Amniotic stem cell (primary cell): ENCODE measurements around the gene TEDC1.

Experiments
- DNase-seq: peaks from one replicate; lab custom pipeline; 2025; lab: John Stamatoyannopoulos, UW

The TEDC1 gene

DNA sequence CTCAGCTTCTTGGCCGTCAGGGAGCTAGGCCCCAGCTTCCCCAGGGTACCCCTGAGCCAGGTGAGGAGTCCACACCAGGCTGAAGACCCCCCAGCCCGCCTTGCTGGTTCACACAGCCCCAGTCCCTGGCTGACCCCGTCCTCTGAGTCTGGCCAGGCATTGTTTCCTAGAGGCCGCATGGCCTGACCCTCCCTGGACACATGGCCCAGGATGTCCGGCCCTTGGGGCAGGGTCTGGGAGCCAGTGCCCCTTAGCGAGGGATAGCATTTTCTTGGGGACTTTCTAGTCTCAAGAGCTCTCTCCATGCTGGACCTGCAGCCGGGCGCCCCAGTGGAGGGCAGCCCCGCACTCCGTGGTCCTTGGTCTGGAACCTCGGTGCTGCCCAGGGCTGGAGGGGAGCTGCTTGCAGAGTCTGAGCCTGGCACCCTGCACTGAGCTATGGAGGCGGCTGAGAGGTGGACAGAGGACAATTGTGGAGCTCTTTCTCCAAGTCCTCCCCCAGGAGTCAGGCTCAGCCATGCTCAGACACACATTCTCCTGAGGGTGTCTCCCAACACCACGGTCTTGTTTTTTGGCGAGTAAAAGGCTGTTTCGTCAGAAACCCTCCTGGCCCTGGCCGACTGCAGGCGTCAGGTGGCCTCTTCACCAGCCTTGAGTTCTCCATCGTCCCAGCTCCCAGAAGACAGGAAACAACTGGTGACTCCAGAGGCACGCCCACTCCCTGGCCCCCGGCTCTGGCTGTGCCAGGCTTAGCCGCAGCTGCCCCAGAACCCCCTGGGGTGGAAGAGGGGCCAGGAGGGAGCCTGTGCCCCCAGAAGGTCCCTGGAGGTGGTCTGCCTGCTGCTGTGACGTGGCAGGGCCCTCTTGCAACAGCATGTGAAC is 34.1 kb upstream of the TEDC1 start:
- no peak for DNase-seq

DNA sequence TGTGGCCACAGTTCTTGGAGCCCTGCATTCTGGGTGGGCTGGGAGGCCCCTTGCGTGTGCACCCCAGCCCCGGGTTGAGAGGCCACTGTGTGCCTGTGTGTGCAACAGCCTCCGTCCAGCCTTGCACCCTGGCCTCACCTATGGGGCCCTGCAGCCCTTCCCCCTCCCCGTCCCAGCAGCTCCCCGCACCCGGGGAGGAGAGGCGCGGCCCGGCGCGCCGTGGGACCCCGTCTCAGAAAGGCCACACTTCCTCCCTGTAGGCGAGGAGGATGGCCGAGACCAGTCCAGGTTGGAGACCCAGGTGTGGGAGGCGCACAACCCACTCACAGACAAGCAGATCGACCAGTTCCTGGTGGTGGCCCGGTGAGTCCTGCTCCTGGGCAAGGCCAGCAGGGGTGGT is 33.0 kb upstream of the TEDC1 start:
- no peak for DNase-seq

DNA sequence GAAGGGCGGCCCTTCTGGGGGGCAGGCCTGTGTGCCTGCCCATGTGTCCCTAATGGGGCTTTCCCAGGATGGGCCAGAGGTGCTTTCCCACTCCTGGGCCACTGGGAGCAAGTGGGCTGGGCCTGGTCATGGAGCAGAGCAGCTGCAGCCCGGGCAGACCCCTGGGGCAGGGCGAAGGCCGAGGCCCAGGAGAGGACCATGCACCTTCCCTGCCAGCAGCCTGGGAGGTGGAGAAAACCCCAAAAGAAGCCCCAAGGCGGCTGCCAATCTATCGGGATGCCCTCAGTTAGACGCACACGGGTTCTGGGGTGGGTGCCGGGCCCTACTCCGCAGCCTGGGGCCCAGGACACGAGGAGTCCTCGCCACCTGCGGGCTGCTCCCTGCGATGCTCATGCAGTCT is 32.5 kb upstream of the TEDC1 start:
- DNase-seq, result no peak

DNA sequence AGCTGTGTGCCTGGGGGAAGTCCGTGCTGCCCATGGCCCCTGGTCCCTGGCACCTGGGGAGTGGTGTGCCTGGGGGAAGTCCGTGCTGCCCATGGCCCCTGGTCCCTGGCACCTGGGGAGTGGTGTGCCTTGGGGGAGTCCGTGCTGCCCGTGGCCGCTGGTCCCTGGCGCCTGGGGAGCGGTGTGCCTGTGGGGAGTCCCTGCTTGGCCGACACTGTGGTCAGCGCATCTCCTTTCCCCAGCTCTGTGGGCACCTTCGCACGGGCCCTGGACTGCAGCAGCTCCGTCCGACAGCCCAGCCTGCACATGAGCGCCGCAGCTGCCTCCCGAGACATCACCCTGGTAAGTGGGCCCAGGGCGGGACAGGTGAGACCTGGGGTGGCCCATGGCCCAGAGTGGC is 30.9 kb upstream of the TEDC1 start:
- no peak for DNase-seq

DNA sequence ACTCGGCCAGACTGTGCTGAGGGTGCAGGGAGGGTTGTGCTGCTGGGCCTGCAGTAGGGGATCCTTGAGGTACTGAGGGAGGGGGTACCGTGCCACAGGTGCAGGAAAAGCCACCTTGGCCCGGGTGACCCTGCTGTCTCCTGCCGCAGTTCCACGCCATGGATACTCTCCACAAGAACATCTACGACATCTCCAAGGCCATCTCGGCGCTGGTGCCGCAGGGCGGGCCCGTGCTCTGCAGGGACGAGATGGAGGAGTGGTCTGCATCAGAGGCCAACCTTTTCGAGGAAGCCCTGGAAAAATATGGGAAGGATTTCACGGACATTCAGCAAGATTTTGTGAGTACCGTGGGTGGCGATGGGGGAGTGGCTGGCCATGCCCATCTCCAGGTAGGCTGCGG is 30.4 kb upstream of the TEDC1 start:
- no peak for DNase-seq

DNA sequence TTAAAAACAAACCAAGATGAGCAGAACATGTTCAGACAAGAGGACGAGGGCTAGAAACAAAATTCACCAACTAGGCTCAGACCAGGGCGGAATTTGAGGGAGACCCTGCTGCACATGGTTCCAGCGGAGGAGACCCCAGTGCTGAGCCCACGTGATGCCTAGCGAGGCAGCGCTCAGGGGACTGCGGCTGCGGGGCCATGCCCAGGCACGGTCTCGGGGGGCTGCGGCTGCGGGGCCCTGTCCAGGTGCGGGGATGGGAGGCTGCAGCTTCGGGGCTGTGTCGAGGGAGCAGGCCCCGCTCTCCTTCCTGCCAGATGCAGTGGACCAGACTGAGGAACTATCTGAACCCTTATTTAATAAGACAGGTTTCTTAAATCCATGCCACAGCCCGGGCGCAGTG is 29.1 kb upstream of the TEDC1 start:
- no peak for DNase-seq

DNA sequence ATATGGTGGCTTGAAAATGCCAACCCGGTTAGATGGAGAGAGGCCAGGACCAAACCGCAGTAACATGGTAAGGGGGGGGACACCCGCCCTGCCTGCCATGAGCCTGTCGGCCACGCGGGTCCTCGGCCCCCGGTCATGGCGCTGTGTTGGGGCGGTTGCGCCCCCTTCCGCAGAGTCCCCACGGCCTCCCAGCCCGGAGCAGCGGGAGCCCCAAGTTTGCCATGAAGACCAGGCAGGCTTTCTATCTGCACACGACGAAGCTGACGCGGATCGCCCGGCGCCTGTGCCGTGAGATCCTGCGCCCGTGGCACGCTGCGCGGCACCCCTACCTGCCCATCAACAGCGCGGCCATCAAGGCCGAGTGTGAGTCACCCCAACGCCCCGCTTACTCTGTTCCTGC is 26.5 kb upstream of the TEDC1 start:
- no peak for DNase-seq

DNA sequence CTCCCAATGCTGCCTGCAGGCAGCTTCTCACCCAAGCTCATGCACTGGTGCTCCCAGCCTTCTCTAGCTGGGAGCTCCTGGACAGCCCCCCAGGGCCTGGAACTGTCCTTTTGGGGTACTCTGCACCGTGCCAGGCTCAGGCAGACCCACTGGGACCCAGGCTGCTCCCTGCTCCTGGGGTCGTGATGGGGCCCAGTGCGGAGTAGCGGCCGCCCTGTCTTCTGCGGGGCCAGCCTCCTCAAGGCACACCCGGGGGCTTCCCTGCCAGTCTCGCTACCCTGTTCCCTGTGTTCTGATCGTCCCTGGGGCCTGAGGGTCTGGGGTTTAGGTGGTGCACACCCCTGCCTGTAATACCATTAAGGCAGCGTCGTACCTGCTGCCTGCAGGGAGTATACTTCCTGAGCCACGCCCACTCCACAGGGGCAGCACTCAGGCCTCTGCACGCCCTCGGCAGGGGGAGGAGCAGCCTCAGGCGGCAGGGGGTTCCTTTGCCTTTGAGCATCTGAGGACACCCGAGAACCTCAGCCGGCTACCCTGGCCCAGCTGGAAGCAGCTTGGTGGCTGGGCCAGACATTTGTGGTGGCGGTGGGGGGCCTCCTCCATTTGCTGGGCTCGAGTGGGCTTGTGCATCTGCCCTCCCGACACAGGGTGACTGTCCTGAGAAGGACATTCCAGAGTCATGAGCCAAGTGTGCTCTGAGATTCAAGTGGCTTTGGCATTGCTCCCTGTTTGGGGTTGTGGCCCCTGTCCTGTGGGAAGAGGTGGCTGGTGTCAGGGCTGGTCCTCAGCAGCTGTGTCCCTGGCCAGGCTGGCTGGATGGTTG is 25.6 kb upstream of the TEDC1 start:
- no peak for DNase-seq

DNA sequence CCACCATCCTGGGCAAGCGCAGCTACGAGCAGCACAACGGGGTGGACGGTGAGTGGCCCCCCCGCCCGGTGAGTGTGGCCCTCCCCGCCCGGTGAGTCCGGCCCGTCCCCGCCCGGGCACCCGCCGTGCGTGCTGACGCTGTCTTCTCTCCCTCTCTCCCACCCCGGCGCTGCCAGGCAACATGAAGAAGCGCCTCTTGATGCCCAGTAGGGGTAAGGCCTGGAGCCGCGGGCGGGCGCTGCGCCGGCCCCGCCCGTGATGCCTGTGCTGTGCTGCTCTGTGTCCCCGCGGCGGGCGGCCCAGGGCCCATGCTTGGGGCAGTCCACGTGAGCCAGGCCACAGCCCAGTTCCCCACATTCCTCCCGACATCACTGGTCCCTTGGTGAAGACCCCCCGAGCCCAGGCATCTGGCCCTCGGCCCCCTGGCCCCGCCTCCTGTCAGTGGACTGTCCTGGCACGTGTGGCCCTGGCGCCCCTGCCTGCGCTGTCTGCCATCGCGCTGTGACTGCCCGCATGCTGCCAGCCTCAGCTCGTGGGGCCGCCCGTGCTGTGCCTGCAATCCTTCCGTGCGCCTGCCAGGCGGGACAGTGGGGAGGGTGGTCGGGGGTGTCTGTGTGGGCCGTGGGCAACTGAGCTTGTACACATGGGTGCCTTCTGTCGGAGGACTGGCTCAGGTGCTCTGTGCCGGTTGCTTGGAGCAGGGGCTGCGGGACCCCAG is 24.4 kb upstream of the TEDC1 start:
- no peak for DNase-seq

DNA sequence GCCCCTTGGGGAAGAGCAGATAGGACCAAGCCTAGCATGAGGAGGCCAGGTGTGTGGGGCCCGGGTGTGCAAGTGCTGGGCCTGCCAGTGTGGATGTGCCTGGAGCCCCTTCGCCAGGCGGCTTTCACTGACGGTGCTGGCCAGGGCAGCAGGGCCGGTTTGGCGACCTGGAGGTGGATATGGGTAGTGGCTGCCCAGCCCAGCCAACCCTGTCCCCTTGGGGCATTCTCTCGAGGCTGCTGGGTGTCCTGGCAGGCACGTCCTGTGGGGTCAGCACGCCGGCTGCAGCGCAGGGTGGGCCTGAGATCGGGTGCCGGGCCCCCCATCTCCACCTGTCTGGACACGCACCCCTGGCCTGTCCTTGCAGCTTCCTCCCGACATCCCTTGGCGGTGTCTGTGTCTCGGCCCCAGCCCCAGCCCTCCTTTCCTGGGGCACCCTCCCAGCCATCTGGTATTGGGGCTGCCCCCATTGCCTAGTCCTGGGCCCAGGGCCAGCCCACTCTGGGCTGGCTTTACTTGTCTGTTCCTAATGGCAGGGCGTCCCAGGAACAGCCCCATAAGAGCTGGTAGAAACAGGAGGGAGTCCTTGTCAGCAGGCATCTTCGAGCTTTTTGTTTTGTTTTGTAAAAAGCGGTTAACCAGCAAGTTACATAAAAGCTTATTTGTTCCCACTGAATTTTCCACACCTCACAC is 23.7 kb upstream of the TEDC1 start:
- no peak for DNase-seq

DNA sequence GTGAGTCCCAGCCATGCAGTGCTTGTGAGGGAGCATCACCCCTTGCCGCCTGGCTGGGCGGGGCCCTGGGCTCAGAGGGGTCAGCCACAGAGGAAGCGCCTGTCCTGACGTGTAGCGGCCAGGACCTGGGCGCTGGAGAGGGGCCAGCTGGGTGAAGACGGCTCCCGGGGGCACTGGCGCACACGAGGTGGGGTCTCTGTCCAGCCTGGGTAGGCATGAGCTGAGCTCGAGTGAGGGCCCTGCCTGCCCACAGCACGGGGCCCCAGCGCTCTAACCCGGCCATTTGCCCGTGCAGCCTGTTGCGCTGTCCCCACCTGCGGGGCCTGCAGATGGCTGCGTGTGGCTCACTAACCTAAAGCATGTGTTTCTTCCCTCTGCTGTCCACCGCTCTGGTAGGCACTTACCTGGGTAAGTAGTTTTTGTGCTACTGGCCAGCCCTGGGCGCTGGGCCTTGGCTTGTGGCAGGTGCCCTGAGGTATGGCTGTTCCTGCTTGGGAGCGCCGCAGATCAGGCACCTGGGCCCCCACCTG is 23.0 kb upstream of the TEDC1 start:
- DNase-seq, result no peak

DNA sequence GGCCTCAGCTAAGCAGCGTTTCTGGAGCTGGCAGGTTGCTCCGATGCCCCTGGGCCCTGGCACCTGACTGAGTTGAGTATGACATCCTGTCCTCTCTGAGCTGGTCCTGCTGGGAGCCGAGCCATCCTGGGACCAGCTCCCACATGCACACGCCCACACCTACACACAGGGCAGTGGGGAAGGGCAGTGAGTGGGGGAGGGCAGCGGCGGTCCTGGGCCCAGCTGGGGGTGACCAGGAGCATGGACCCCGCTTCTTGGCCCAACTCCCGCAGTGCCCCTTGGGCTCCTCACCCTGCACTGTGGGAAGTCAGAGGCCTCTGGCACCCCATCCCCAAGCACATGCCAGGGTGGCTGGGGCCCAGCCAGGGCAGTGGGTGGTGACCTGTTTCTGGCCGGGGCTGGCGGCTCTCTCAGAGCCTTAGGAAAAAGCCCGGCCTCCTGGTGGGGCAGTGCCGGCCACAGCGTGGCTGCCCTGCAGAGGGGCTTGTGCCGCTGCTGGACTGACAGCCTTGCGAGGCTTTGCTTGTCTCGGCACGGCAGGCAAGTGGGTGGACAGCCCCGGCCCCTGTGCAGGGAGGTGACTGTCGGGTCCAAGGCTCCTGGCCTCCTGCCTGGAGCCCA is 22.3 kb upstream of the TEDC1 start:
- no peak for DNase-seq

DNA sequence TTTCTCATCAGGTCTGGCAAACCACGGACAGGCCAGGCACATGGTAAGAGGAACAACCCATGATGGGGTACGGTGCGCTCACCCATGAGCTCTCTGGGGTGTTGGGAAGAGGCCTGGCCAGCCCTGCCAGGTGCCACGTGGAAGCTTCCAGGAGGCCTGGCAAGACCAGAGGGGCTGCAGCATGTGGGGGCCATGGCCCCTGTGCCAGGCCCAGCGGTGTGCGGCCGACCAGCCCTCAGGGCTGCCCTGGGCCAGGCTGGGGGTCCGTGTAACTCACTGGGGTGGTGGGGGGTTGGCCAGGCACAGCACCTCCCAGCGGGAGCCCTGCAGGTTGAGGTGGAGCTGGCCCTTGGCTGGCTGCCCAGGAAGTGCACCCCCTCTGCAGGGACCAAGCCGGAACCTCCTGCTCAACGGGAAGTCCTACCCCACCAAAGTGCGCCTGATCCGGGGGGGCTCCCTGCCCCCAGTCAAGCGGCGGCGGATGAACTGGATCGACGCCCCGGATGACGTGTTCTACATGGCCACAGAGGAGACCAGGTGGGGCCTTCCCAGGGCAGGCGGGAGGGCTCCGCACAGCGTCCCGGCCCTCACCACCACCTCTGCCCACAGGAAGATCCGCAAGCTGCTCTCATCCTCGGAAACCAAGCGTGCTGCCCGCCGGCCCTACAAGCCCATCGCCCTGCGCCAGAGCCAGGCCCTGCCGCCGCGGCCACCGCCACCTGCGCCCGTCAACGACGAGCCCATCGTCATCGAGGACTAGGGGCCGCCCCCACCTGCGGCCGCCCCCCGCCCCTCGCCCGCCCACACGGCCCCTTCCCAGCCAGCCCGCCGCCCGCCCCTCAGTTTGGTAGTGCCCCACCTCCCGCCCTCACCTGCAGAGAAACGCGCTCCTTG is 21.3 kb upstream of the TEDC1 start:
- DNase-seq, result no peak

DNA sequence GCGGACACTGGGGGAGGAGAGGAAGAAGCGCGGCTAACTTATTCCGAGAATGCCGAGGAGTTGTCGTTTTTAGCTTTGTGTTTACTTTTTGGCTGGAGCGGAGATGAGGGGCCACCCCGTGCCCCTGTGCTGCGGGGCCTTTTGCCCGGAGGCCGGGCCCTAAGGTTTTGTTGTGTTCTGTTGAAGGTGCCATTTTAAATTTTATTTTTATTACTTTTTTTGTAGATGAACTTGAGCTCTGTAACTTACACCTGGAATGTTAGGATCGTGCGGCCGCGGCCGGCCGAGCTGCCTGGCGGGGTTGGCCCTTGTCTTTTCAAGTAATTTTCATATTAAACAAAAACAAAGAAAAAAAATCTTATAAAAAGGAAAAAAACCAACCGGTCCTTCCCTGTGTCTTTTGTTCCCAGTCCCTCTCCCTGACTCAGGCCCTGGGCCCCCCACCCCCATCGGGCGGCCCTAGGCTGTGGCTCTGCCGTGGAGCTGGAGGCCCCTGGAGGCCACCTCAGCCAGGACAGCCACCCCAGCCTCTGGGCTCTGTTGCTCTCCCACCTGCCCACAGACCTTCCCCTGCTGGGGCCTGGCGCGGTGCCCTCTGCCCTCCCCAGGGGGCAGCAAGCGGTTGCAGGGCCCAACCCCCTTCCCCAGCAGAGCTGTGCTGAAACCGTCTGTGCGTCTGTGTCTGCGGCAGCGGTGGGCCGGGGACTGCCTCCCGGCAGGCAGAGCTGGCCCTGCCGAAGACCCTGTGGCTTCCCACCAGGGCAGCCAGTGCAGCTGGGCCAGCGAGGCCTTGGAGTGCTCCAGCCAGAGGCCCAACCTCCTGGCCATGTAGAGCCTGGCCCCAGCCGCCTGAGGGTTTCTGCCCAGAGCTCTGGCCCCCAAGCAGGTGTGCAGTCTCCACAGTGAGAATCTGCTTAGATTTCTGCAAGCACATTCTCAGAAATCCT is 20.4 kb upstream of the TEDC1 start:
- no peak for DNase-seq

DNA sequence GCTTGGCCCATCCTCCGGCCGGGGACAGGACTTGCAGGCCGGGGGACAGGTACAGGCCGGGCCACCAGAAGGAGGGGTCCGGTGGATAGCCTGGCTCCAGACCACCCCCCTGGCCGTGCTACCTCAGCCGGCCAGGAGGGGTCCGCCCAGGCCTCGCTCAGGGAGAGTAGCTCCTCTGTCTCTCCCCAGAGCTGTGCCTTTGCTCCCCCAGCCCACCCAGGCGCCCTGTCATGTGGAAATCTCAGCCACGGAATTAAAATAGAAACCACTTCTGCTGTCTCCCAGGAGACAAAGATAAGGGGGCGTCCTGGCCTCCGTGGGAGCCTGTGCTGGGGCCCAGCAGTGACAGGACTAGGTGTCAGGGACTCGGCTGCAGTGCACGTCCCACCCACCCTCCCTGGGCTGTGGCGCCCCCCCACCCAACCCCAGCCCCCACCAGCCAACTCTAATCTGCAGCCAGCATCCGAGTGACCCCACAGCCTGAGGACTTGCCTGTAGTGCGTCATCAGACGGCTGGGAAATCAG is 19.7 kb upstream of the TEDC1 start:
- DNase-seq, result no peak

DNA sequence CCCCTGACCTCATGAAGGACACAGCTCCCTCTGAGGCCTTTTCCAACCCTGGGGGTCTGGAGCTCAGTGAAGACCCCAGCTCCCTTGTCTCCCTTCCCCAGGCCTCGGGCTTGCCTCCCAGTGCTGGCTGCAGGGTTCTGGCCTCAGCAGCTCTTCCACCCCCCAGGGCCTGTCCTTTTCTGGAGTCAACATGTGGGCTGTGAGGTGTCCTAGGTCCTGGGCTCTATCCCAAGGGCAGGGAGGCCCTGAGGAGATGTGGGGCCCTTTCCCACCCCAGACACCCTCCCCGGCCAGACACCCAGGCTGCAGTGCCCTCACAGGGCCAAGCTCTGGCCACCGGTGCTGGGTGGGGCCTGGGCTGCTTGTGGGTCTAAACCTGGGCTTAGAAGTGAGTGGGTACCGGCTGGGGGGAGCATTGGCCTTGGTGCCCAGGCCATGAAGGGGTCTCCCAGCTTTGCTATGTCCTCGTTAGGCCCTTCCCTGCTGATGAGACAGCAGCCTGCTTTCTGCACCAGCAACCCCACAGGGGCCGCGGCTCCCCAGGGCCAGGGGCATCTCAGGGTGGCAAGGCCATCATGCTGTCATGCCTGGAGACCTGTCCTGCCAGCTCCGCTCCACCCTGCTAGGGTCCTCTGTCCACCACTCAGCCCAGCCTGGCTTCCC is 19.1 kb upstream of the TEDC1 start:
- DNase-seq, result no peak

DNA sequence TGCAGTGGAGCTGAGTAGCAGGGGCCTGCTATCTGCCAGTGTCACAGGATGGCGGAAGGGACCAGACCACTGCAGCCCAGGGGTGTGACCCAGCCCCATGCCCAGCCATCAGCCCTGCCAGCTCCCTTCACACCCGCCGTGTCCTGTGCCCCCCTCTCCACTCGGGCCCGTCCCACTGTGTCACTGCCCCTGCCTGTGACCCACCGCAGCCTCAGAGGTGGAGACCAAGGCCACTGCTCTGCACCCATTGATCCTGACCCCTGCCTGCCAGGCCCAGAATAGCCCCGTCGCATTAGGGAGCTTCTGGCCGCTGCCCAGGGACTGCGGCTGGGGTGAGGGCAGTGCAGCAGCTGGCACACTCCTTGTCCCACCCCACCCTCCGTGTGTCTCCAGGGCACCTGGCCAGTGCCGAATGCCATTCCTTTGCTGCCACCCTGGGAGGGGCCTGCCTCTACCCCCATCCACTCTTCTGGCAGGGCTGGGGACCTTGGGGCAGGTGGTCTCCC is 18.5 kb upstream of the TEDC1 start:
- DNase-seq, result no peak

DNA sequence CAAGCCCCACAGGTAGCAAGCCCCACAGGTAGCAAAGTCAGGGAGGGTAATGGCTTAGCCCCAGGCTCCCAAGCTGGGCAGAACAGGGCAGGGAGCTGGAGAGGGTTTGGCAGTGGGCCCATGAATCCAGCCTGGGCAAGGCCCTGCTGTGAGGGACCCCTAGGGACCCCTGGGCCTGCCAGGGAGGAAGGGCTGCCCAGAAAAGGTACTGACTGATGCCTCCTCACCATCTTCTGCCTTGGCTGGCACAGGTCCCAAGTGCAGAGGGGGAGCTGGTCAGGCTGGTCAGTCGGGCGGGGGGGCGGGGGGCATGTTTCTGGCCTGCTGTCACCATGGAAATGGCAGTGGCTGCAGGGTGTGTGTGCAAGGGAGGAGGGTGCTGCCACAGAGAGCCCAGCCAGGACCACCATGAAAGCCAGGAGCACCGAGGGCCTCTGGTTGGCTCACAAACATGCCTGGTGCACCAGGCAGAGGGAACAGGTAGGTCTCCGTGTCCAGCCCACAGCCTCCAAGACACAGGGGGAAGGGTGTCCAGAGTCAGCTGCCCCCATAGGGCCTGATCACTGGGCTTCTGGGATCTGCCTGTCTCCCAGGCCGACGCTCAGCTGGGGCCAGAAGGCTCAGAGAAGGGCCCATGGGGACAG is 17.9 kb upstream of the TEDC1 start:
- DNase-seq, result no peak
